Muscle of leg (tissue), 11 donors: Measurements from ENCODE around the gene SYP. TPM values are rescaled to one million over a fixed set of nuclear protein-coding genes. Genes with fewer than 3 reads are reported as not detected.

Experiments
- DNase-seq: peaks from one replicate; pipeline ENCODE4 v3.0.0; 2013
- H3K27ac ChIP-seq: one replicate; pipeline ENCODE4 v1.5.1; 2013; ENCODE audit warnings: mild to moderate bottlenecking, low read length, control low read depth
- H3K27me3 ChIP-seq: one replicate; pipeline ENCODE4 v1.6.1; 2013; ENCODE audit warnings: low read length; ENCODE audit not compliant: control insufficient read depth, insufficient read depth
- H3K36me3 ChIP-seq: one replicate; pipeline ENCODE4 v1.6.1; 2013; ENCODE audit warnings: low read length; ENCODE audit not compliant: control insufficient read depth, insufficient read depth
- H3K4me1 ChIP-seq: one replicate; pipeline ENCODE4 v1.6.1; 2013; ENCODE audit warnings: low read length; ENCODE audit not compliant: control insufficient read depth, insufficient read depth
- H3K4me3 ChIP-seq: one replicate; pipeline ENCODE4 v1.5.1; 2013; ENCODE audit warnings: low read length, control low read depth
- H3K9me3 ChIP-seq: replicated peaks from 2 replicates; pipeline ENCODE4 v1.6.1; 2013; ENCODE audit warnings: low read depth, low read length; ENCODE audit not compliant: control insufficient read depth
- WGBS: methylation state at CpG from one replicate; pipeline ENCODE4 v1.1.5; 2013; ENCODE audit warnings: missing lambda C conversion rate; ENCODE audit not compliant: insufficient coverage; 5-methylcytosine and 5-hydroxymethylcytosine counted together
- polyA plus RNA-seq, 8 donors: library from polyadenylated mRNA; unstranded; fragments of 120-200 nt; gene quantifications; one replicate each; pipeline versions ENCODE4 v1.2.1 to v1.2.3, GENCODE V29; 2013; ENCODE audit warnings: inconsistent platforms in 1 of 8, low replicate concordance in 1 of 8; ENCODE audit not compliant: insufficient read length in 8 of 8, insufficient read depth in 1 of 8
- total RNA-seq: library from RNA; stranded (reverse); fragments of 120-200 nt; gene quantifications from one replicate; pipeline ENCODE4 v1.2.4, GENCODE V29; 2013

SYP gene
- total and polyA plus RNA-seq, 9 donors, result 1.1 to 2.0 (median 1.3) TPM

DNA sequence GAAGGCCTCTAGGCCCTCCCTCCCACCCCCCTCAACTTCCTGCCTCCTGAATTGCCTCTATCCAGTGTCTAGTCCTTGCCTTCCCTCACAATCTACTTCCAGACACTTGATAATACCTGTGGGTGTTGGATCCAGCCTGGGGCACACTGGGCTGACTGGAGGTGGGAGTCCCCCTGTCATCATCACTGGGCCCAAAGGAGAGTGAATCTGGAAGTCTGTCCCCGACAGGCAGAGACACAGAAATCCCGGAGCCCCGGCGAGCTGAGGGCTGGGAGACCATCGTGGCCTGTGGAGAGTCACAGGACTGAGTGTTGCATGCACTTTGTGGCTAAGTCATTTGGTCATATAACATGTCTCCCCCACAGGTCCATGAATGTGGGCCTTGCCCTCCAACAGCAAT is 8.4 kb upstream of the SYP start:
- no peak for DNase-seq
- no peaks in the 10 kb centered on the region for H3K36me3 ChIP-seq
- H3K27ac ChIP-seq, result no peak overlapping the region
- H3K4me3 ChIP-seq, result no peak overlapping the region
- H3K27me3 ChIP-seq, result peaks cover 22% of the 10 kb centered on the region
- H3K9me3 ChIP-seq, result no peaks in the 10 kb centered on the region
- H3K4me1 ChIP-seq, result no peaks in the 10 kb centered on the region
- 77% methylated on average over 5 of the region's 5 CpGs for WGBS

GRCh38 chrX:49206543-49206942 is 6.5 kb upstream of the SYP start:
- WGBS, result 70% methylated on average over 4 of the region's 8 CpGs
- no peaks in the 10 kb centered on the region for H3K9me3 ChIP-seq
- H3K27me3 ChIP-seq, result peaks cover 22% of the 10 kb centered on the region

DNA sequence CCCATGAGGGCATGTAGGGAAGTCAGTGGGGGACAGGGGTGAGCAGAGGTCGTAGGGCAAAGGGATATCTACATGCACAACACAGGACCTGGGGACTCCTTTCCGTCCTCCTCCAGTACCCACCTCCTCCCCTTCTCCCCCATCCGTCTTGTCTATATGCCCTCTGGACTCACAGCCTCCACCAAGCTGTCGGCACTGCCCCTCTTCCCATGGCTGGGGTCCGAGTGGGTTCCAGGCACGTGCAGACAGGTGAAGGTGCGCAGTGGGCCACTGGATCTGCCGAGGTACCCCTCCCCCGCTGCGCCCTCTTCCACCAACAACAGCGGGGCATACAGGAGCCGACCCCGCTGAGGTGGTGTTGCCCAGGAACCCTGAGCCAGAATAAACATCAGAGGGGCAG is 5.5 kb upstream of the SYP start:
- WGBS, result 58% methylated on average over 5 of the region's 13 CpGs
- no peak for DNase-seq
- Histone ChIP-seq H3K27ac (no peak overlapping the region), H3K4me1 (peaks cover 1% of the 10 kb centered on the region), H3K36me3 (no peaks in the 10 kb centered on the region), H3K27me3 (peaks cover 19% of the 10 kb centered on the region), H3K4me3 (no peak overlapping the region), H3K9me3 (no peaks in the 10 kb centered on the region)

More at GRCh38 chrX:49206543-49206942, 6.5 kb upstream of the SYP start:
- Histone ChIP-seq H3K36me3 (no peaks in the 10 kb centered on the region), H3K4me1 (no peaks in the 10 kb centered on the region), H3K4me3 (no peak overlapping the region), H3K27ac (no peak overlapping the region)
- DNase-seq, result no peak

DNA sequence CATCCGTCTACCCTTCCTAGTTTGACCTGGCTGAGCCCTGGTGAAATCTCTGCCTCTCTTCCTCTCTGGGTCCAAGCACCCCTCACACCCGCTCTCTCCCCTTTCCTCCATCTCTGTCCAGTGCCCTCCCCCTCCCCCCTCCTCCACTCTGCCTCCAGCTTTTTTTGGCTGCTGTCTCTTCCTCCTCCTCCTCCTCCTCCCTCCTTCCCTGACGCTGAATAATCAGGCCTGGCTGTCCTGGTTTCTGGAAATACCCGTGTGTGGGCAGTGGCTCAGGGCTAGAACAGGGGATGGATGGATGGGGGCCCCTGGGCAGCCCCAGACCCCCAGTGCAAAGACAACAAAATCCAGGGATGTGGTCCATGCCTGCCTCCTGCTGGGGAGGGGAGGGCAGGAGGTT is 4.7 kb upstream of the SYP start:
- Histone ChIP-seq H3K9me3 (no peaks in the 10 kb centered on the region), H3K4me1 (peaks cover 3% of the 10 kb centered on the region), H3K27me3 (peaks cover 12% of the 10 kb centered on the region), H3K36me3 (no peaks in the 10 kb centered on the region), H3K4me3 (no peak overlapping the region), H3K27ac (no peak overlapping the region)
- 23% methylated on average over 3 of the region's 4 CpGs for whole genome bisulfite sequencing
- DNase-seq, result no peak

DNA sequence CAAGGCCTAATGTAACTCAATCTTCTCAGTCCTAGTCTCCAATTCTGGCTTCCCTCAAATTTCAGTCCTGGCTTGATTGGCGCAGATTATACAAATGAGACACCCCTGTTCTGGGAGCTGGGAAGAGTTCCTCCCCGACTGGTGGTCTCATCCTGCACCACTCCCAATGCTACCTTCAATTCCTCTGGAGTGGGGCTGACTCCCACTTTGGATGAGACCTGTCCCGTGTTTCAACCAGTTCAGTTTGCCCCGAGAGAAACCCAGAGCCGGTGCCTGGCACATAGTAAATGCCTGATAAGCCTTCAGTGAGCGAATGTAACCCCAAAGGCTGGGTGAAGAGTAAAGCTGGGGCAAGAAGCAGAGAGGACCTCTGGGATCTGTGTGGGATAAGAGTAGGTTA is 4.0 kb upstream of the SYP start:
- 74% methylated on average over 6 of the region's 6 CpGs for WGBS
- no peak for DNase-seq

DNA sequence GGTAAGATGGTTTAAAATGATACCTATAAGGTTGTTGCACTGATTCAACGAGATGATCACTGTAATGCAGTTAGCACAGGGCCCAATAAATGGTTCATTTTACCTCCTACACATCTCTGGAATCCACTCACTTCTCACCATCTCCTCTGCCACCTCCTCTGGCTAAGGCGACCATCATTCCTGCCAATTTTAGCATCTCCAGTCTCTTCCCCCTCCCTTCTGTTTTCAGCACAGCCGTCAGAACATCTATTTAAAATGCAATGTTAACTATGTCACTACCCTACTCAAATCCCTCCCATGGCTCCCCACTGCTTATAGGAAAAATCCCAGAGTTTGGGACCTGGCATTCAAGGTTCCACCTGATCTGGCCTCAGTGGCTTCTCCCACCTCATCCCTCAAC is 3.5 kb upstream of the SYP start:
- Histone ChIP-seq H3K36me3 (no peaks in the 10 kb centered on the region), H3K4me1 (peaks cover 3% of the 10 kb centered on the region), H3K4me3 (no peak overlapping the region), H3K27ac (no peak overlapping the region), H3K9me3 (no peaks in the 10 kb centered on the region), H3K27me3 (peaks cover 7% of the 10 kb centered on the region)
- 61% methylated on average over 2 of the region's 3 CpGs for WGBS
- no peak for DNase-seq

More for the DNA sequence above, 4.0 kb upstream of the SYP start:
- Histone ChIP-seq H3K4me1 (peaks cover 3% of the 10 kb centered on the region), H3K36me3 (no peaks in the 10 kb centered on the region), H3K27ac (no peak overlapping the region), H3K27me3 (peaks cover 10% of the 10 kb centered on the region), H3K4me3 (no peak overlapping the region), H3K9me3 (no peaks in the 10 kb centered on the region)

DNA sequence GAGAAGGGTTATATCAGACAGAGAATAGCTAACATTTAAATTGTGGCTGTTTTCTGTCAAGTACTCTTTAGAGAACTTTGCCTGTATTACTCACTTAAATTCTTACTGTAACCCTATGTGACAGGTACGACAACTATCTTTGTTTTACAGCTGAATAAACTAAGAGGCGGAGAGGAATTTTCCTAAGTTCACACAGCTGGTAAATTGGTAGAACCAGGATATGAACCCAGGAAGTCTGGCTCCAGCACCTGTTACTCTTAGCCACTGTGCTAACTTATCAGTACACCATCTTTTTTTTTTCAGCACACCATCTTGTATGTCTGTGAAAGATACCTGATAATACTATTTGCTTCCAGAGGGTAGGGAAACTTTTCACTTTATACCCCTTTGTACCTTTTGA is 2.0 kb upstream of the SYP start:
- H3K4me1 ChIP-seq, result peaks cover 3% of the 10 kb centered on the region
- WGBS, result no CpG with 5 or more reads among the region's 2 CpGs
- H3K27ac ChIP-seq, result no peak overlapping the region
- peaks cover 5% of the 10 kb centered on the region for H3K27me3 ChIP-seq
- no peaks in the 10 kb centered on the region for H3K36me3 ChIP-seq
- H3K4me3 ChIP-seq, result no peak overlapping the region
- no peaks in the 10 kb centered on the region for H3K9me3 ChIP-seq
- DNase-seq, result no peak

DNA sequence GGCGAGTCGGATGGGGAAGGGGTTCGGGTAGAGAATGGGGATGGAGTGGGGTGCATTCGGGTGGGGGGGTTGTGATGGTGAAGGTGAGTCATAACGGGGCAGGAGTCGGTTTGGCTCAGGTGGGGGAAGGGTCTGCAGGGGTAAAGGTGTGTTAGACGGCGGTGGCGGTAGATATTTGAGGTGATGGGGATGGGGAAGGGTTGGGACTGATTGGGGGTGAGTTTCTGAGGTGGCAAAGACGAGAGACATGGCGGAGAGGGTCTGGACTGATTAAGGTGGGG is 738 bp downstream of the SYP start:
- 46% methylated on average over 11 of the region's 11 CpGs for WGBS
- DNase-seq, result no peak
- H3K36me3 ChIP-seq, result no peaks in the 10 kb centered on the region
- H3K27ac ChIP-seq, result no peak overlapping the region
- H3K4me1 ChIP-seq, result peaks cover 3% of the 10 kb centered on the region
- H3K9me3 ChIP-seq, result no peaks in the 10 kb centered on the region
- H3K4me3 ChIP-seq, result no peak overlapping the region
- H3K27me3 ChIP-seq, result peaks cover 3% of the 10 kb centered on the region

DNA sequence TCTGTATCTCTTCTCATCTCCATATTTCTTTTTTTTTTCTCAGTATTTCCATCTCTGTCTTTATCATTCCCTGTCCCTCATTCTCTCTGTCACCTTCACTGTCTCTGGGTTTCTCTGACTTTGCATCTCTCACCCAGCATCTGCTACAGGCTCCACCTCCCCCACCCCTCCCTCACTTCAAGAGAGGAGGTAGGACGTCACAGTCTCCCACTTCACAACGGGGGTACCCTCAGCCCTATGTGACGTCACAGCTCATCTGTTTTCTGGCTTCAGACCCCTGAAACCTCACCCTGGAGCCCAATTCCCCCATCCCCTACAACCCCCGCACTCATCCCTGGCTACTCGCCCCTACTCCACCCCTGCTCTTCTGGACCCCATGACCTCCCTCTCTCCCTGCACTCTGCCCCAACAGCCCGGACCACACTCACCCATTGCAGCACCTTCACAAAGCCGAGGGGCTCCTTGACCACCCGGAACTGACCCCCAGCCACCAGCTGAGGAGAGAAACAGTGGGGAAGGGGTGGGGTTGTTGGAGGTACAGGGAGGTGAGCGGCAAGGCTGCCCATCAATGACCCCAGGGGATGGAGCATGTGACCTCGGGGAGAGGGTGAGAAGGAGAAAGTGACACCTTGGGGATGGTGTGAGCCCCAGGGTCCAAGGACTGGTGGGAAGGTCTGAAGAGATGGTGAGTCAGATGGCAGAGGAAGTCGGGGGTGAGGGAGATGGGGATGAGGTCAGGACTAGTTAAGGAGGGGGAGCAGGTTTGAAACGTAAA is 1.3 kb downstream of the SYP start:
- Histone ChIP-seq H3K27ac (no peak overlapping the region), H3K36me3 (no peaks in the 10 kb centered on the region), H3K27me3 (peaks cover 3% of the 10 kb centered on the region), H3K4me1 (peaks cover 3% of the 10 kb centered on the region), H3K9me3 (no peaks in the 10 kb centered on the region), H3K4me3 (no peak overlapping the region)
- DNase-seq, result no peak
- 31% methylated on average over 8 of the region's 12 CpGs for WGBS

- Histone ChIP-seq H3K27ac (no peak overlapping the region), H3K4me3 (no peak overlapping the region), H3K9me3 (peaks cover 3% of the 10 kb centered on the region), H3K4me1 (peaks cover 3% of the 10 kb centered on the region), H3K36me3 (no peaks in the 10 kb centered on the region), H3K27me3 (peaks cover 3% of the 10 kb centered on the region)
- no peak for DNase-seq
- 81% methylated on average over 5 of the region's 13 CpGs for WGBS
Observed at GRCh38 chrX:49197543-49198087, 2.4 kb downstream of the SYP start.
